ENCODE data around the gene CAMSAP3. TPM values are rescaled to one million over a fixed set of nuclear protein-coding genes. Genes with fewer than 3 reads are reported as not detected.

The CAMSAP3 gene
- total RNA-seq, 1 experiment from 2014 or later: 16.6 TPM

GRCh38 chr19:7620442-7621412 is 25.1 kb downstream of the CAMSAP3 start:
- H3K4me2 ChIP-seq (ENCODE audit: low read length): no peak overlapping the region
- TF ChIP-seq EZH2 (IDR thresholded peaks at IDR 0.05; ENCODE audit: low read length, unreplicated experiment): no peak
- no peak for TF ChIP-seq EZH2phosphoT487 (IDR thresholded peaks at IDR 0.05; ENCODE audit: borderline replicate concordance, low read length)
- TF ChIP-seq, protein P1, sequence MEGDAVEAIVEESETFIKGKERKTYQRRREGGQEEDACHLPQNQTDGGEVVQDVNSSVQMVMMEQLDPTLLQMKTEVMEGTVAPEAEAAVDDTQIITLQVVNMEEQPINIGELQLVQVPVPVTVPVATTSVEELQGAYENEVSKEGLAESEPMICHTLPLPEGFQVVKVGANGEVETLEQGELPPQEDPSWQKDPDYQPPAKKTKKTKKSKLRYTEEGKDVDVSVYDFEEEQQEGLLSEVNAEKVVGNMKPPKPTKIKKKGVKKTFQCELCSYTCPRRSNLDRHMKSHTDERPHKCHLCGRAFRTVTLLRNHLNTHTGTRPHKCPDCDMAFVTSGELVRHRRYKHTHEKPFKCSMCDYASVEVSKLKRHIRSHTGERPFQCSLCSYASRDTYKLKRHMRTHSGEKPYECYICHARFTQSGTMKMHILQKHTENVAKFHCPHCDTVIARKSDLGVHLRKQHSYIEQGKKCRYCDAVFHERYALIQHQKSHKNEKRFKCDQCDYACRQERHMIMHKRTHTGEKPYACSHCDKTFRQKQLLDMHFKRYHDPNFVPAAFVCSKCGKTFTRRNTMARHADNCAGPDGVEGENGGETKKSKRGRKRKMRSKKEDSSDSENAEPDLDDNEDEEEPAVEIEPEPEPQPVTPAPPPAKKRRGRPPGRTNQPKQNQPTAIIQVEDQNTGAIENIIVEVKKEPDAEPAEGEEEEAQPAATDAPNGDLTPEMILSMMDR (conservative IDR thresholded peaks at IDR 0.05; ENCODE audit: low read depth, low read length): no peak
- no peak overlapping the region for H3K9ac ChIP-seq (ENCODE audit: low read length)
- H3K79me2 ChIP-seq (ENCODE audit: low read length): no peaks in the 10 kb centered on the region
- H4K20me1 ChIP-seq (ENCODE audit: low read length): no peaks in the 10 kb centered on the region
- H3K4me3 ChIP-seq (ENCODE audit: low read length): no peak overlapping the region
- DNase-seq (no peak), ATAC-seq (no peak)
- peaks cover 48% of the 10 kb centered on the region; the same call in 1 of the 2 replicates for H3K36me3 ChIP-seq (ENCODE audit: low read depth, low read length)
- H3K27ac ChIP-seq (ENCODE audit: low read length): no peak overlapping the region
- no TSS peak for BruUV-seq (replicated peaks)
- intact Hi-C loops (cut with micrococcal nuclease): no loop called here
- no peaks in the 10 kb centered on the region for H3K9me3 ChIP-seq (ENCODE audit: low read length)
- H3K9me2 ChIP-seq (replicated peaks; ENCODE audit: low read length): no peaks in the 10 kb centered on the region
- H2AFZ ChIP-seq (ENCODE audit: low read length): no peak overlapping the region
- peaks cover 18% of the 10 kb centered on the region for H3K4me1 ChIP-seq (ENCODE audit: insufficient read depth, low read length)
- ChIA-PET POLR2A (ENCODE audit: unreplicated experiment) (no interaction called here), CTCF (no interaction called here)
- no peaks in the 10 kb centered on the region for H3F3A ChIP-seq (ENCODE audit: low read length, unreplicated experiment)
- no peaks in the 10 kb centered on the region for H3K27me3 ChIP-seq (ENCODE audit: low read length)

DNA sequence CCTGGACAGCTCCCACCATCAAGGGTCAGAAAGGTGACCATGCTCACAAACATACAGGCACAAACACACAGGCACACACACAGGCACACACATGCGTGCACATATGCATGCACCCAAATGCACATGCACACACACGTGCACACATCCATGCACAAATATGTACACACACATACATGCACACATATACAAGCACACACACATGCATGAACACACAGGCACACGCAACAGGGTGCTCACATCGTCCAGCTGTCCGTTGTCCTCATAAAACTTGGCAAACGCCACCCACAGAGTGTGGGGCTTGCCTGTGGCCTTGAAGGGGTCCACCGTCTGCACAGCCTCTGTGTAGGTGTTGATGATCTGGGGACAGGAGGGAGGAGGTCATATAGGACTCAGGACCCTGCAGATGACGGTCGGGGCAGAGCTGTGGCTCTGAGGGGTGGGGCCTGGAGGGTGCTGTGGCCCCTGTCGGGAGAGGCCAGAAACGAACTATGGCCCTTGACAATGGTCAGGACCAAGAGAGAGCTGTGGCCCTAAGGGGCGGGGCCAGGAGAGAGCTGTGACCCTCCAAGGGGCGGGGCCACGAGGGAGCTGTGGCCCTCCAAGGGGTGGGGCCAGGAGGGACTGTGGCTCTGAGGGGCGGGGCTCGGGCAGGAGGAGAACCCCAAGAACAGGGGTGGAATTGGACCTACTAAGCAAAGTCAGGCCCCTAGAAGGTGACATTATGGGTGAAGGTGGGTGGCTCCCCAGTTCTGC is 27.4 kb downstream of the CAMSAP3 start:
- H3K9me2 ChIP-seq (replicated peaks; ENCODE audit: low read length): no peaks in the 10 kb centered on the region
- DNase-seq (no peak), ATAC-seq (no peak)
- no peaks in the 10 kb centered on the region for H3K27me3 ChIP-seq (ENCODE audit: low read length)
- H3K9me3 ChIP-seq (ENCODE audit: low read length): no peaks in the 10 kb centered on the region
- no peaks in the 10 kb centered on the region for H4K20me1 ChIP-seq (ENCODE audit: low read length)
- CTCF ChIA-PET: interaction anchor here (0.8 kb wide), 1 partner anchor 55 kb away, joined by 3 read pairs; no protein-coding TSS in a partner anchor
- H3K4me2 ChIP-seq (ENCODE audit: low read length): no peak overlapping the region
- peaks cover 22% of the 10 kb centered on the region for H3K79me2 ChIP-seq (ENCODE audit: low read length)
- no peak overlapping the region for H3K4me3 ChIP-seq (ENCODE audit: low read length)
- no peak overlapping the region for H3K9ac ChIP-seq (ENCODE audit: low read length)
- H2AFZ ChIP-seq (ENCODE audit: low read length): no peak overlapping the region
- intact Hi-C loops (cut with micrococcal nuclease): no loop called here
- no peak overlapping the region for H3K27ac ChIP-seq (ENCODE audit: low read length)
- POLR2A ChIA-PET (ENCODE audit: unreplicated experiment): no interaction called here
- peaks cover 21% of the 10 kb centered on the region for H3K4me1 ChIP-seq (ENCODE audit: insufficient read depth, low read length)
- BruUV-seq (replicated peaks): no TSS peak
- no peaks in the 10 kb centered on the region for H3F3A ChIP-seq (ENCODE audit: low read length, unreplicated experiment)
- peaks cover 51% of the 10 kb centered on the region; the same call in 1 of the 2 replicates for H3K36me3 ChIP-seq (ENCODE audit: low read depth, low read length)
- TF ChIP-seq EZH2 (IDR thresholded peaks at IDR 0.05; ENCODE audit: low read length, unreplicated experiment): no peak
- no peak for TF ChIP-seq EZH2phosphoT487 (IDR thresholded peaks at IDR 0.05; ENCODE audit: borderline replicate concordance, low read length)
- TF ChIP-seq, protein P1 (conservative IDR thresholded peaks at IDR 0.05; ENCODE audit: low read depth, low read length): no peak
